Glomerular endothelial cell (primary cell): ENCODE results near the gene CDS2. TPM values are rescaled to one million over a fixed set of nuclear protein-coding genes. Genes with fewer than 3 reads are reported as not detected.

Experiments used
- DNase-seq: peaks from one replicate; pipeline ENCODE4 v3.0.0-alpha.2; 2011; ENCODE audit warnings: low read depth, low spot score; ENCODE audit errors: extremely low read depth
- total RNA-seq: library from RNA; depleted of rRNA; stranded (reverse); fragments of >200 nt; gene quantifications from 2 replicates; pipeline ENCODE4 v1.2.3, GENCODE V29; 2015

Gene CDS2
- total RNA-seq, 1 donor from 2014 or later = 27.5 TPM

DNA sequence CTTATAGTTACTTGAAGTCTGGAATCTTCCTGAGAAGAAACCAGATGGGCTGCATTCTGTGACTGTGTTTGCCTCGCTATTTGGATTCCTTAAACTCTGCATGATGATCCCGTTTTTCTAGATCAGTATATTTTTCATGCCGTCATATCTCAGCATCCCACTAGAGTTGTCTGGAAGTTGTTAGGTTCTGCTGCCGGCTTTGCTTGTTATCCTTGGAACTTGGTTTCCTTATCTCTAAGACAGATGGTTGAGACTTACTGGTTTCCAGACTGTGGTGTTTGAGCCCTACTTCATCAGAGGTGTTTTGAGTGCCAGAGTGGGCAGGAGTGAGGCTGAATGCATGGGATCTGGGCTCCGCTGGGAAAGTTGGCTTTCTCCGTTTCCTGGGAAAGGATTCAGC is 50.3 kb downstream of the CDS2 start:
- no peak for DNase-seq

- no peak for DNase-seq
Measured at GRCh38 chr20:5178046-5178445, 51.2 kb downstream of the CDS2 start.

DNA sequence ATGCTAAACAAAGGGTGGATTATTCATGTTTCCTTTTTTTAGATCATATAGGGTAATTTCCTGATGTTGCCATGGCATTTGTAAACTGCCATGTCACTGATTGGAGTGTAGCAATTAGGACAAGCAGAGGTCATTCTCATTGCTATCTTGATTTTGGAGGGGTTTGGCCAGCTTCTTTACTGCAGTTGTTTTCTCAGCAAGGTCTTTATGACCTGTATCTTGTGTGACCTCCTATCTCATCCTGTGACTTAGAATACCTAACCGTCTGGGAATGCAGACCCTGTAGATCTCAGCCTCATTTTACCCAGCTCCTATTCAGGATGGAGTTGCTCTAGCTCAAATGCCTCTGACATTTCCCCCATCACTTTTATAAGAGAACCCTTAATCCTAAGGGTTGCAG is 53.6 kb downstream of the CDS2 start:
- DNase-seq = no peak

GRCh38 chr20:5180933-5181332 is 54.1 kb downstream of the CDS2 start:
- no peak for DNase-seq

DNA sequence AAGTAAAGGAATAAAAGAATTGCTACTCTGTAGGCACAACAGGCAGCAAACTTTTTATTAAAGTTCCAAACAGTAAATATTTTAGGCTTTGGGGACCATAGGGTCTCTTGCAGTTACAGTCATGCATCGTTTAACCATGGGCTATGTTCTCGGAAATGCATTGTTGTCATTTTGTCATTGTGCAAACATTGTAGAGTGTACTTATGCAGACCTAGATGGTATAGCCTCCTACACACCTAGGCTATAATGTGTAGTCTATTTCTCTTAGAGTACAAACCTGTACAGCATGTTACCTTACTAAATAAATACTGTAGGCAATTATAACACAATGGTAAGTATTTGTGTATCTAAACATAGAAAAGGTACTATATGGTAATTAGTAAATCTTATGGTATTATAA is 54.7 kb downstream of the CDS2 start:
- DNase-seq = no peak

- no peak for DNase-seq
Measured at GRCh38 chr20:5181958-5182357, 55.1 kb downstream of the CDS2 start.

- DNase-seq = no peak
Measured at GRCh38 chr20:5182615-5183254, 55.9 kb downstream of the CDS2 start.

- DNase-seq = no peak
Measured at GRCh38 chr20:5183731-5184474, 57.1 kb downstream of the CDS2 start.

DNA sequence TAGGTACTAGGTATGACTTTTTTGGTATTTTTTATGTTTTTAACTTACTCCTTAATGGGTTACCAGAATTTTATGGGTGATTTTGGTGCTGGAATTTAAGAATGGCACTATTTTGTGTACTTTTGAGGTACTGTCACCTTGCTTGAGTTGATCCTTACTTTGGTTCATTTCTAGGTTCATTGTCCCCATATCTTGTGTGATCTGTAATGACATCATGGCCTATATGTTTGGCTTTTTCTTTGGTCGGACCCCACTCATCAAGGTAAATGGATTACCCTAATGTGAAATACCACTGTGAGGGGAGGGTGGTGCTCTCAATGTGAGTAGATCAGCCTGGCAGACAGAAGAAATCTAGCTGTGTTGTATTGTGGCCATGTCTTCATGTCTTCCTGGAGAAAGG is 57.9 kb downstream of the CDS2 start:
- no peak for DNase-seq

GRCh38 chr20:5187122-5187521 is 60.3 kb downstream of the CDS2 start:
- DNase-seq = no peak

GRCh38 chr20:5188736-5189135 is 61.9 kb downstream of the CDS2 start:
- DNase-seq = no peak

- DNase-seq = no peak
Measured at GRCh38 chr20:5189917-5190316, 63.1 kb downstream of the CDS2 start.

- no peak for DNase-seq
Measured at GRCh38 chr20:5190444-5190843, 63.6 kb downstream of the CDS2 start.

- peak; percentile 60 for DNase-seq
Measured at GRCh38 chr20:5191829-5192569, 65.2 kb downstream of the CDS2 start.

- DNase-seq = no peak
Measured at GRCh38 chr20:5192570-5193431, 66.0 kb downstream of the CDS2 start.

GRCh38 chr20:5195655-5196054 is 68.8 kb downstream of the CDS2 start:
- DNase-seq = no peak

DNA sequence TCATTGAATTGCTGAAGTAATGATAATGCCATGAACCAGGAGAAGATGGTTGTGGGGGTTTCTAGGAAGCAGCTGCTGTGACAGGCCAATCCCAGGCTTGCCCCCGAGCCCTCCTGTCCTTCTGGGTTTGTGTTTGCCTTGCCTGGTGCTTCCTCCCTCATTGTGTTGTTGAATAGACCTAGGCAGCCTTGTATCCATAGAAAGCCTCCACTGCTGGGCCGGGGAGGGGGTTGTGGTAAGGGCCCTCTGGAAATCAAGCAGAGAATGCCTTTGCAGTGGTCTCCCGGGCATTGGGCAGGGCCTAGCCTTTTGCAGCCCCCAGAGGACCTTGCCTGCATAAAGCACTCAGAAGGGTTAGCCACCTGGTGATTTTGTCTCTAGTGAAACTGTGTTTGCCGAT is 69.3 kb downstream of the CDS2 start:
- no peak for DNase-seq

DNA sequence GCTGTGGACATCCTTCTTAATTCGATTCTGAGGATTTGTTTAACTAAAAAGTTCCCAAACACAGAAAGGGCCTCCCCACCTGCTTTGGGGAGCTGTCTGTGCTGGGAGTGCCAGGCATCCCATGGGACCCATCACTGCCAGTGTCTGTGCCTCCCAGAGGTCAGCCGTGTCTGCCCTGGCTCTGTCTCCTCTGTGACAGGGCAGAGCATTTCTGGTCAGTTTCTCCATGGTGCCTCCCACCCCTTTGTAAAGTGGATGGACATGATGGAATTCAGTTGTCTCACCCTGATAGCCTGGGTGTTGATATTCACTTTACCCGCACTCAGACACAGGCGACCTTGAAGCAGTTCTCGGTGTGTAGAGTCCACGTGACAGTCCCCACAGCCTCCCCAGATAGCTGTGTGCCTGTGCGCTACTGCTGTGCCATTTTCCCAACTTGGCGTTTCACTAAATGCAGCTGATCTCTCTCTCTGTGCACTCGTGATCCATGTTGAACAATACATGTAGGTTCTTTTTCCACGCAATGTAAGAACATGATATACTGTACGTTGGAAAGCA is 70.5 kb downstream of the CDS2 start:
- DNase-seq = no peak

- no peak for DNase-seq
Measured at GRCh38 chr20:5197847-5198650, 71.2 kb downstream of the CDS2 start.

DNA sequence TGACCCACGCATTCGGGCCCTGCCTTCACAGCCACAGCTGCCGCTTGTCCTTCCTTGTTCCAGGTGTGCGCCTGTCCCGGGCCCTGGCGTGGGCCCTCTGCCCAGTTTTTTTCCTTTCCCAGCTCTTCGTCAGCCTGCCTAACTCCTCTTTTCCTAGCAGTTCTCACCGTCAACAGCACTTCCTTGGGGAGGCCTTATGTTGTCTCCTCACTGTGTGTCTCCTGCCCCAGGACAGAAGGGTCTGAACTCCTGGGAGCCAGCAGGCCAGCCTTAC is 71.8 kb downstream of the CDS2 start:
- DNase-seq = no peak
